GM18526 (cell line): ENCODE results near the gene CD244.

Experiments used
- POLR2A ChIP-seq: IDR thresholded peaks from 3 replicates; pipeline ENCODE4 v1.6.1; 2011; ENCODE audit not compliant: insufficient read length; ENCODE audit errors: extremely low read depth

The CD244 gene

DNA sequence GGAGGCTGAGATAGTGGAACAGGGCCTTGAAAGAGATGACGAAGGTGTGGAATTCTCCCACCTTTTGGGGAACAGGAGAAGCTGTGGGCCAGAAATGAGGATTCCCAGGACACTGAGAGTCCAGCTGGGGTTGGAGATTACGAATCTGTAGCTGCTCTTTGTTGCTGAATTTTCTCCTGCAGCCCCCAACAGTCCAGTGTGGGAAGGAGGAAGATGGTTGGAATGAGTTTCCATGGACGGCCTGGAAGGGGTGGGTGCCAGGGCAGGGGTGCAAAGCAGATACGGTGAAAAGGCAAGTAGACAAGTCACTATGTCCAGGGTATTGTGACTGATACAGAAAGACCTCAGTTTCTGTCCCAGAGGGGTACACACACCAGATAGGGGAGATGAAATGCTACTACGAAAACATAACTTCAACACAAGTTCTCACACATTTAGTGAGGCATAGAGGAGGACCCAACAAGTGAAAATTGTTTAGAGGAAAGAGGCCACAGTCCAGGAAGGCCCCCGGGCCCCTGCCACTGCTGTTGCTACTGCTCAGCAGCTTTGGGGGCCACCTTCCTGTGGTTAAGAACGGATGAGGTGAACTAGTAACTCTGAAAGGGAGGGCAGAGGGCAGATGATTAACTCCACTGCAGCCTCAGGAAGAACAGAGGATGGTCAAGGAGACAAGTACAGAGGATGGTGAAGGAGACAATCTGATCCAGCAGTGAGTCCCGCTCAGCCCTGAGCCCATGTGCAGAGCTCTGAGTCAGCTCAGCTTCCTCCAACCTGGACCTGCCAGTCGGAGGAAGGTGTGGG lies 7.3 kb downstream of the CD244 start:
- TF ChIP-seq POLR2A = no peak

DNA sequence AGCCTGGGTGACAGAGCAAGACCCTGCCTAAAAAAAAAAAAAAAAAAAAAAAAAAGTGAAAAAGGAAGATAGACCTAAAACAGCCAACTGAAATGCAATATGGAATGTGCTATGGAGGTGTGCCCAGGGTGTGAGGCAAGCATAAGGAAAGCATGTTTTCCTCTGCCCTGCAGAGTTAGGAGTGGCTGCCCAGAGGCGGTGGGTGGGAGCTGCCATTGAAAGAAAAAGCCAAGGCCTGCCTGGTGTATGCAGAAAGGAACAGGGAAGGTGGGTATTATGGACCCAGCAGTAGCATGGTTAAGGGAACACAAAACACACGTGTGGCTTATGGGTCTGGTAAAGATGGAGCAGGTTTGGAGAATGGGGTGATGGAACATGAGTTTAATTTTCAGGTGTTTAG lies 8.9 kb downstream of the CD244 start:
- TF ChIP-seq POLR2A = no peak

DNA sequence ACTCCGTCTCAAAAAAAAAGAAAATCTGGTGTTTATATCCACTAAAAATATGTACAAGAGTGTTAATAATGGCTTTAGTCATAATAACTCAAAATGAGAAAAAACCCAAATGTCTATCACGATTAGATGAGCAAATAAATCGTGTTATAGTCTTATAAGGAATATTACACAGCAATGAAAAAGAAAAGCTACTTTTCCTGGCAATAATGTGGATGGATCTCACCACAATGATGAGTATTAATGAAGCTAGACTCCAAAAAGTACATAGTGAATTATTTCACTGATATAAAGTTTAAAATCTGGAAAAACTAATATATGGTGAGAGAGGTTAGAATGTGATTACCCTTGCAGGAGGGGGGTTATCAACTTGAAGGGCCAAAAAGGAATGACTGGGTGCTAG lies 9.7 kb downstream of the CD244 start:
- TF ChIP-seq POLR2A = no peak

DNA sequence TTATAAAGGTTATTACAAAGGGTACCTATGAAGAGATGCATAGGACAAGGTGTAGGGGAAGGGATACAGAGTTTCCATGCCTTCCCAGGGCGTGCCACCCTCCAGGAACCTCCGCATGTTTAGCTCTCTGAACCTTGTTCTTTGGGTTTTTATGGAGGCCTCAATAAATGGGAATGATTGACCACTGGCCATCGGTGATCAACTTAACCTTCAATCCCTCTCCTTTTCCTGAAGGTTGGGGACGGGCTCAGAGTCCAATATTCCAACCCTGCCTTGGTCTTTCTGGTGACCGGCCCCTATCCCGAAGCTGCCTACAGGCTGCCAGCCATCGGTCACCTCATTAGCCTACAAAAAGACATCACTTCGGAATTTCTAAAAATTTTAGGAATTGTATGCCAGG lies 11.7 kb downstream of the CD244 start:
- no peak for TF ChIP-seq POLR2A

DNA sequence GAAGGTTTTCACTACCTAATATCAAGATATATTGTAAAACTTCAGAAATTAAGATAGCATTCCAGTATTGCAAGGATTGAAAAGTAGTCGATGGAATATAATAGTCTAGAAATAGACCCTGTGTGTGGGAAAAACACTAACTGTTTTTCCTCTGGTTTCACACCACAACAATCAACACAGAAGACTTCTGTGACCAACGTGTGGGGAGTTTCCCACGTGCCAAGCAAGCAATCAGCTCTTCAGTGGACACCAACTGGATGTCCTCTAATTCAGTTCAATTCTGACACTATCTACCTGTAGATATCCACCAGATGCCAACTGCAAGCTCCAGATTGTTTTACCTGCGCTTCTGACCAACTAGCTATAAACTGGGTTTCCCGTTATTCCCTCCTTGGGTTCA lies 12.1 kb downstream of the CD244 start:
- no peak for TF ChIP-seq POLR2A

DNA sequence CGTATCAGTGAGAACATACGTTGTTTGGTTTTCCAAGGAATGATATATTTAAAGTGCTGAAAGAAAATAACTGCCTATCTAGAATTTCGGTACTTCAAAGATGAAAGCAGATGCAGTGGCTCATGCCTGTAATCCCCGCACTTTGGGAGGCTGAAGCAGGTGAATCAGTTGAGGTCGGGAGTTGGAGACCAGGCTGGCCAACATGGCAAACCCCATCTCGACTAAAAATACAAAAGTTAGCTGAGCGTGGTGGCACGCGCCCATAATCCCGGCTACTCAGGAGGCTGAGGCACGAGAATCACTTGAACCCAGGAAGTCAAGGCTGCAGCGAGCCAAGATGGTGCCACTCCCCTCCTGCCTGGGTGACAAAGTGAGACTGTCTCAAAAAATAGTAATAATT lies 16.4 kb downstream of the CD244 start:
- TF ChIP-seq POLR2A = no peak

DNA sequence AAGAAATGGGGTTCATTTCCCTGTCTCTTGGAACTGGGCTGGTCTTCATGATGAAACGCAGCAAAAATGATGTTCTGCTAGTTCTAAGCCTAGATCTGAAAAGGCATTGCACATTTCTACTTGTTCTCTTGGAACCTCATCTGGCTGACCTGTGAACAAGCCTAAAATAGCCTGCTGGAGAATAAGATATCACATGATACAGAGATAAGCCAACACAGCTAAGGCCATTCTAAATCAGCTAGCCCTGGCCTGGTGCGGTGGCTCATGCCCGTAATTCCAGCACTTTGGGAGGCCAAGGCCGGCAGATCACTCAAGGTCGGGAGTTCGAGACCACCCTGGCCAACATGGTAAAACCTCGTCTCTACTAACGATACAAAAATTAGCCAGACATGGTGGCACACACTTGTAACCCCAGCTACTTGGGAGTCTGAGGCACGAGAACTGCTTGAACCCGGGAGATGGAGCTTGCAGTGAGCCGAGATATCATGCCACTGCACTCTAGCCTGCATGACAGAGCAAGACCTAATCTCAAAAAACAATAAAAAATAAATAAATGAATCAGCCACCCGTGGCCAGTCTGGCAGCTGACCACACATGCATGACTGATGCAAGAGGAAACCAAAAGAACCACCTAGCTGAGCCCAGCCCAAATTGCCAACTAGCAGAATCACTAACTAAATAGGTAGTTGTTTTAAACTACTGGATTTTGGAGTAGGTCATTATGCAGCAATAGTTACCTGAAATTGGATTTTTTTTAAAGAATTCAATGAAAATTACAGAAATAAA lies 18.0 kb downstream of the CD244 start:
- TF ChIP-seq POLR2A = no peak

DNA sequence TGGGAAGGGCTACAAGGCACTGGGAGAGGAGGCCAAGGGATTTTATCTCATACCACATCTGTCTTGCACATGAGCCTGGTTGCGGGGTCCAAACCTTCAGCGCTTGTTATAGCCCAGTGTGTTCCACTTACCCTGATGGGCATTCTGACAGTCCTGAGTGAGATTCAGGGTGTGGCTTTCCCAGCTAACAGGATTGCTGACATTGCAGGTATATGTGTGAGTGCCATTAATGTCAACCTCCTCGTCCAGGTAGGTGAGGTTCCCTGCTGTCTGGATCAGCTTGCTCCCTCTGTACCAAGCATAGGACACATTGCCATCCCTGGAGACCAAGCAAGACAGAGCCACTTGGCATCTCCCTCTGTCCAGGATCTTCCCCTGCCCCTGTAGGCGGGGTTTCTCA lies 21.6 kb downstream of the CD244 start:
- TF ChIP-seq POLR2A = no peak

DNA sequence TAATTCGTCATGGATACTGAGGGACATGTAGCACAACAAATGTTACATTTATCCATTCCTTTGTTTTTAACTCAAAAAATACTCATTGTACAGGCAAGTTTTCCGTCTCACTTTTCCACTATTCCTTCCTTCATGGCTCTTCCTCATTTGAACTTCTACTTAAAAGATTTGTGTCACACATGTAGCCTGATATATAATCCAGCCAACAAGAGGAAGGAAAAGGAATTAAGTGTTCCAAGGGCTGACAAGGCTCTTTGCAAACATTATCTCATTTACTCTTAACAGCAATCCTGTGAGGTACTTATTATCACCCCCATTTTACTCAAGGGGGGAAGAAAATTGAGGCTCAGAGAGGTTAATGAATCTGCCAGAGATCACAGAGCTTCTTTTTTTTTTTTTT lies 22.9 kb downstream of the CD244 start:
- TF ChIP-seq POLR2A = no peak

DNA sequence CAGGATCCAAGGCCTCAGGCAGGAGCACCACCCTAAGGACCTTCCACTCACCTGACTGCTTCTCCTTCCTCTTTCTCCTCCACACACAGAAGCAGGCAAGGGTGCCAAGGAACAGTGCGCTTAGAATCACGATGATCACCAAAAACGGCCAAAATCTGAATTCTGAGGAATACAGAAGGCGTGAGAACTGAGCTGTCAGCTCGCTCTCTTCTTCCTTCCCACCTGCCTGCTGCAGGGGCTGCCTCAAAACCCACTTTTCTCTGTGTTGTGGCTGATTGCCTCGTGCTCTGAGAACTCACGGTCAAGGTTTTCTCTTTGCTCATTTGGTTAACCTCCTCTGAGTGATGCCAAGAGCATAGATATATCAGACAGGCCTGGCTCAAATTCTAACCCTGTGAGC lies 23.8 kb downstream of the CD244 start:
- TF ChIP-seq POLR2A = no peak

DNA sequence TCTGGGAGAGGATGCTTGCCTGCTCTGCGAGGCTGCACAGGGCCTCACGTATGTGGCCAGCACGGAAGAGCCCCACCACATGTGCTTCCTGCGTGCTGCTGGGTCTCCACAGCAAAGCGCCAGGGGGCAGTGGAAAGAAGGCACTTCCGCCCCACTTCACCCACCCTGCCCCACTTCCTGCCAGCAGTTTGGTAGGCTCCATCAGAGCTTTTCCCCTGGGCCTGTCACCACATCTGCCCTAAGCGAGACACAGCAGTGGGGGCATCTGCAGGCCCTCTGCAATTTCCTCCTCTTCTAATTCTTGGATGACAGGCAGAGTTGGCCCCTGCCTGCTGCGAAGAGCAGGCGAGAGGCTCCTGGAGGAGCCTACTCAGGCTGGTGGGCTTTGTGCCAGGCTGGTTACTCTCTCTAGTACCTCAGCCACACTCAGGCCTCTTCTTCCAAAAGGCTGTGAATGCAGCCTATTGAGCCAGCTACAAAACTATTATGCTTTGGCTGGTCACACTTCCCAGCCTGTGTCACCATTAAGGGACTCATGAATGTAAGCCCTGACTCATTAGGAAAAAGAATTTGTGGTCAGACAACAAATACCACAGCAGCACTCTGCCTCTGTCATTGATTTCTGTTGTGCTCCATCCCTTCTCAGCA lies 25.0 kb downstream of the CD244 start:
- peak; percentile 46 for TF ChIP-seq POLR2A

DNA sequence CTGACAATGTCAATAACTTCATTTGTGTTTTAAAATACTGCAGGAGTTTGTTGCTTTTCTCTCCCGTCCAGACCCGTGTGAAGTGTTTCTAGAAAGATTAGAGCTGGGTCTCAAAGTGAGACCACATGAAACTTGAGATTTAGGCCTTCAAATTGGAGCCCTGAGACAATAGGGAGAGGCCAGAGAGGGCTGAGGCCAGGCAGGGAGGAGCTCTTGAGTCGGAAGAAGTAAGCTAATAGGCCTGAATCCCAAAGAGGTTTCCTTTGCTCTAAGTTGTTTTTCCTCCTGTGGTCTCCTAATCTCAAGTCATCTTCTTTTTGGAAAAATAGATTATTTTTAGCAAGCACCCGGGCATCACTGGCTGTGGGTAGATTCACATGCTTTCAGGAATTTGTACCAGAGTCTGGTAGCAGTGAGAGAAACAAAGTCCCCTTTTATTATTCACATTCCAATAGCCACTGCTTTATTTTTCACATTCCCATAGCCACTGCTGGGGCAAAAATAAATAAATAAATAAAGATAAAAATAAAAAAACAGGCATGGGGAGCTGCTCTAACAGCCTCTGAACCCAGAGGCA lies 25.6 kb downstream of the CD244 start:
- no peak for TF ChIP-seq POLR2A

DNA sequence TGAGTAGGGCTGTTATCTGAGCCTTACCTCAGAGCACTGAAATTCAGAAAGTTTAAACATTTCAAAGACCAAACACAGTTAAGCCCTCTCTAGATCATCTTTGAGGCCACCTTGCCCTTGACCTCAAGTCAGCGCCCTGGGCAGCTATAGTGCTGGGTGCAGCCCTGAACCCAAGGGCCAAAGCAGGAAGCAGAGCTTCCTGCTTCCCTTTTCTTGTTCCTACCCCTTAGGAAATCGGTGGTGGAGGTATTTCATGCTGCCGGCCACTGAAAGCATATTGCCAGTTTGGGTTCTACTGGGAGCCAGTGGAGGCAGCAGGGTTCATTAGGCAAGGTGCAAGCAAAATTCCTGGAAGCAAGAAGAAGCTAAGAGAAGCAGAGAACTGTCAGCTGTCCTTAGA lies 26.1 kb downstream of the CD244 start:
- TF ChIP-seq POLR2A = no peak

DNA sequence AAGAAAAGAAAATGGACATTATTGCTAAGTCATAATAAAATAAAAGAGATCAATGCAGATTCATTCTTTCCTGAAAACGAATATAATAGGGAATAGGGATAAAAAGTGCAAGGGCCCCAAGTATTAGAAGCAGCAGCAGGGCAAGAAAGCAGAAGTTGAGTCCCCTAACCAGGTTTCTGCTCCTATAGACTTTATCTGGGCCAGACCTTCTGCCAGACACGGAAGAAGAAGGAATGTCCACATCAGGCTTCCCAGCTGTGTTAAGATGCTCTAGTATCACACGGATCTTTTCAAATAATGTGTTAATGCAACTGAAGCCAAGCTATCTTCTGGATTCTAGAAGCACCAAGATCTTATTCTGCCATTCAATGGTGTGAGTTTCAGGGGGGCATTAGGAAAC lies 26.9 kb downstream of the CD244 start:
- TF ChIP-seq POLR2A = no peak

DNA sequence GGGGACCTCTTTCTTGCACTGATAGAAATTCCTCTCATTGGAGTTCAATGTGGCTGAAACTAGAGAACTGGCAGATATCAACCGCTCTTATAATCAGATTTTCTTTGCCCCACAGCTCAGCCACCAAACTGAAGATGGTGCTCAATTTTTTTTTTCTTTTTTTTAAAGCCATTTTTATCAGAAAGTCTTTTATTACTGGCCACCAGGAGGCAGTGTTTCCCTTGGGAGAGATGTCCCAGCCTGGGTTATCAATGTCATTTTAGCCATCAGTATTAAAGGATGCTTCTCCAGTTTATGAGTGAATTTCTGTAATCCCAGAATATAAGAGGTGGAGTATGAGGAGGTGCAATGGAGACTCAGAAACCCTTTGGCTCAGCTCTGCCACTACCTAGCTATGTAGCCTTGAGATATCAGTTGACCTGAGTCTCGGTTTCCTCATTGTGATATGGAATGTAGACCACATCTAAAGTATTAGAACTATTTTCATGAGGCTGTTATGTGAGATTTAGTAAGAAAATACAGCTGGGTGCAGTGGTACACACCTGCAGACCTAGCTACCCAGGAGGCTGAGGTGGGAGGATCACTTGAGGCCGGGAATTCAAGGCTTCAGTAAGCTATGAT lies 27.6 kb downstream of the CD244 start:
- TF ChIP-seq POLR2A = no peak

DNA sequence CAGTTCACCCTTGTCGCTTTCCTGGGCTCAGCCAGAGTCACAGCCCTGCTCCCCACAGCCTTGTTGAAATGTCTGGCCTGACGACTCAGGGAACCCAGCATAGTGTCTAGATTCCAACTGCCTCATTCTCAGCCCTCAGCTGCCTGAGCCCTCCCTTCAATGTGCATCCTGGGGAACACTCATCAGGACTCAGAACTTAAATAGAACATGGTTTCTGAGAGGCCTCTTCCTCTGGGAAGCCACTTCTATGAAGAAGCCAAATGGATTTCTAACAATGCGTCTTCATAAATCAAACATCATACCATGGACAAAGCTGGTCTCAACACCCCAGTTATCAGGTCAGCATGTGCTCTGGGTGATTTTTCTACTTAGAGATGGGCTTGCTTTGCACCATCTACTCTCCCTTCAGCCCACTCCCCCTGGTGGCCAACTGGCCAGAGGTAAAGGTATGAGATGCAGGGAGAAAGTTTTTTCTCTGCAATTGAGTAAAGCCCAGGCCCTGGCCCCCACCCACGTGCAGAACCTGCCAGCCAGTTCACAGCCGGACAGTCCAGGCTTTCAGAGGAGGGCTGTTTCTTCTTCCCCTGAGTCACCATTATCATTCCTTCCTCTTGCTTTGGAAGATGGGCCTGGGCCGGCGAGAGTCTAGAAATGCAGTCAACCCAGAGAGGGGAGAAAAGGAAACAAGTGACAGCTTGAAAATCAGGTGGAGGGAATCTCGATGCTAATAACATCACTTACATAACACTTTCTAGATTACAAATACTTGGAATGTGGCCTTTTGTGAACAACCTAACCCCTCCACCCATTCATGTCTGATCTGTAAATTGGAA lies 32.1 kb downstream of the CD244 start:
- no peak for TF ChIP-seq POLR2A
